HepG2 (cell line): Measurements from ENCODE around the gene EHD4. TPM values are rescaled to one million over a fixed set of nuclear protein-coding genes. Genes with fewer than 3 reads are reported as not detected.
A peak's percentile ranks its signal among the peaks of the same experiment; 100 is the strongest.

Experiments
- AHR ChIP-seq: IDR thresholded peaks from 2 replicates; pipeline ENCODE4 v1.6.1; 2018; ENCODE audit warnings: missing genetic modification reagents, missing compliant biosample characterization
- ATF3 ChIP-seq: sonication (generic); formaldehyde crosslinking; IDR thresholded peaks from 2 replicates; pipeline ENCODE4 v1.4.0; 2020; ENCODE audit warnings: missing genetic modification reagents
- BRF2 ChIP-seq: sonication (generic); formaldehyde crosslinking; IDR thresholded peaks from 2 replicates; pipeline ENCODE4 v1.8.1; 2022; ENCODE audit warnings: mild to moderate bottlenecking, missing genetic modification reagents
- DMTF1 ChIP-seq: sonication (generic); formaldehyde crosslinking; IDR thresholded peaks from 2 replicates; pipeline ENCODE4 v1.4.0; 2020; ENCODE audit warnings: mild to moderate bottlenecking, missing genetic modification reagents
- DNMT1 ChIP-seq: sonication (generic); formaldehyde crosslinking; IDR thresholded peaks from 2 replicates; pipeline ENCODE4 v1.5.1; 2020; ENCODE audit warnings: mild to moderate bottlenecking, missing genetic modification reagents
- HES4 ChIP-seq: sonication (generic); formaldehyde crosslinking; IDR thresholded peaks from 2 replicates; pipeline ENCODE4 v1.9.0; 2021; ENCODE audit warnings: mild to moderate bottlenecking, missing genetic modification reagents, borderline replicate concordance
- KDM5B ChIP-seq: sonication (generic); formaldehyde crosslinking; IDR thresholded peaks from 2 replicates; pipeline ENCODE4 v1.4.0; 2020; ENCODE audit warnings: missing genetic modification reagents, mild to moderate bottlenecking, borderline replicate concordance
- MTF1 ChIP-seq: sonication (generic); formaldehyde crosslinking; IDR thresholded peaks from 2 replicates; pipeline ENCODE4 v1.5.0; 2020; ENCODE audit warnings: missing genetic modification reagents
- NBN ChIP-seq: fragments of 450-650 bp; conservative IDR thresholded peaks from 2 replicates; pipeline ENCODE4 v1.6.1; 2017
- NFE2 ChIP-seq: sonication (generic); formaldehyde crosslinking; IDR thresholded peaks from 2 replicates; pipeline ENCODE4 v1.4.0; 2020; ENCODE audit warnings: missing genetic modification reagents
- NFIB ChIP-seq: sonication (generic); formaldehyde crosslinking; IDR thresholded peaks from 2 replicates; pipeline ENCODE4 v1.9.0; 2021; ENCODE audit warnings: missing genetic modification reagents, mild to moderate bottlenecking, borderline replicate concordance
- NFYB ChIP-seq: sonication (generic); formaldehyde crosslinking; IDR thresholded peaks from 2 replicates; pipeline ENCODE4 v1.4.0; 2020; ENCODE audit warnings: missing genetic modification reagents
- POLR2A ChIP-seq, 2 experiments: IDR thresholded peaks; 2 replicates each; pipeline ENCODE4 v1.6.1; 2011; ENCODE audit warnings: low read depth in 2 of 2, low read length in 2 of 2, mild to moderate bottlenecking in 1 of 2, moderate library complexity in 1 of 2; ENCODE audit not compliant: insufficient read depth in 1 of 2
- REXO4 ChIP-seq: sonication (generic); formaldehyde crosslinking; IDR thresholded peaks from 2 replicates; pipeline ENCODE4 v1.8.0; 2022; ENCODE audit warnings: missing genetic modification reagents, mild to moderate bottlenecking, borderline replicate concordance
- RORA ChIP-seq: sonication (generic); formaldehyde crosslinking; IDR thresholded peaks from 2 replicates; pipeline ENCODE4 v1.5.0; 2020; ENCODE audit warnings: mild to moderate bottlenecking, missing genetic modification reagents, moderate library complexity
- TP53 ChIP-seq: sonication (generic); formaldehyde crosslinking; conservative IDR thresholded peaks from 2 replicates; pipeline ENCODE4 v1.4.0; 2020; ENCODE audit warnings: missing genetic modification reagents
- YEATS4 ChIP-seq: sonication (generic); formaldehyde crosslinking; IDR thresholded peaks from 2 replicates; pipeline ENCODE4 v1.4.0; 2020; ENCODE audit warnings: missing genetic modification reagents, borderline replicate concordance
- ZFP36 ChIP-seq: fragments of 150-350 bp; IDR thresholded peaks from 2 replicates; pipeline ENCODE4 v1.6.1; 2018; ENCODE audit warnings: borderline replicate concordance, low read length, low read depth; ENCODE audit not compliant: partially characterized antibody
- ZNF432 ChIP-seq: sonication (generic); formaldehyde crosslinking; IDR thresholded peaks from 2 replicates; pipeline ENCODE4 v1.5.0; 2020; ENCODE audit warnings: missing genetic modification reagents, mild to moderate bottlenecking, borderline replicate concordance
- ZNF619 ChIP-seq: sonication (generic); formaldehyde crosslinking; IDR thresholded peaks from 2 replicates; pipeline ENCODE4 v1.4.0; 2020; ENCODE audit warnings: mild to moderate bottlenecking, missing genetic modification reagents
- ZNF639 ChIP-seq: conservative IDR thresholded peaks from 2 replicates; pipeline ENCODE4 v1.6.1; 2018; ENCODE audit warnings: missing genetic modification reagents
- ZNF777 ChIP-seq: sonication (generic); formaldehyde crosslinking; IDR thresholded peaks from 2 replicates; pipeline ENCODE4 v1.4.0; 2020; ENCODE audit warnings: missing genetic modification reagents
- ZSCAN12 ChIP-seq: sonication (generic); formaldehyde crosslinking; IDR thresholded peaks from 2 replicates; pipeline ENCODE4 v1.9.0; 2021; ENCODE audit warnings: mild to moderate bottlenecking, missing genetic modification reagents
- polyA plus RNA-seq, 8 experiments: library from polyadenylated mRNA; depleted of rRNA in 3 of 8; stranded (reverse) in 7 of 8; unstranded in 1 of 8; fragments of >200 nt; fragmentation: Illumina TruSeq in 4 of 8; extraction: Trizol in 4 of 8; gene quantifications; 2 replicates each; pipeline versions ENCODE4 v1.2.1 to v1.2.3, GENCODE V29; 2011 to 2016; ENCODE audit warnings: low read depth in 4 of 8, missing spikeins in 1 of 8, mixed read lengths in 1 of 8; ENCODE audit not compliant: insufficient read depth in 1 of 8
- total RNA-seq, 5 experiments: library from RNA; depleted of rRNA; stranded (reverse); fragments of >200 nt; fragmentation: Illumina TruSeq; extraction: Trizol; gene quantifications; 2 replicates each; pipeline ENCODE4 v1.2.3, GENCODE V29; 2016; ENCODE audit warnings: low read depth in 1 of 5

Gene EHD4
- total and polyA plus RNA-seq, 2 of the 13 experiments (the other 11 are each of a cell fraction or from before 2014, with no cell fraction given) = 3.1 to 4.8 TPM

- TF ChIP-seq REXO4 (CRISPR knock-in tag) (no peak), ZNF777 (CRISPR knock-in tag) (no peak), ATF3 (CRISPR knock-in tag) (0 out of 2 replicates have a peak, but pooled peaks have one; percentile 28), TP53 (CRISPR knock-in tag) (no peak), NFIB (CRISPR knock-in tag) (no peak), ZNF619 (no peak; the same call in 1 of the 2 replicates), POLR2A (IDR thresholded peaks at IDR 0.05; ENCODE audit: insufficient read depth in 1 of 2, low read depth in 2 of 2, low read length in 2 of 2) (peak; percentile 76 to 77), BRF2 (CRISPR knock-in tag) (no peak), AHR (CRISPR knock-in tag) (peak; percentile 74), NBN (no peak), RORA (CRISPR knock-in tag) (no peak), ZFP36 (no peak), YEATS4 (CRISPR knock-in tag) (peak; percentile 63; the same call in 1 of the 2 replicates), NFE2 (CRISPR knock-in tag) (no peak), KDM5B (peak; percentile 94), ZNF432 (CRISPR knock-in tag) (no peak), ZNF639 (CRISPR knock-in tag) (peak; percentile 60; the same call in 1 of the 2 replicates), NFYB (peak; percentile 92), DMTF1 (0 out of 2 replicates have a peak, but pooled peaks have one; percentile 49), HES4 (CRISPR knock-in tag) (no peak), ZSCAN12 (CRISPR knock-in tag) (peak; percentile 77; the same call in 1 of the 2 replicates), DNMT1 (CRISPR knock-in tag) (no peak; the same call in 1 of the 2 replicates), MTF1 (CRISPR knock-in tag) (no peak)
Measured at GRCh38 chr15:41972253-41973242, at the start of gene EHD4 (continued).
